ENCODE results near the gene RYR3.

Gene RYR3

DNA sequence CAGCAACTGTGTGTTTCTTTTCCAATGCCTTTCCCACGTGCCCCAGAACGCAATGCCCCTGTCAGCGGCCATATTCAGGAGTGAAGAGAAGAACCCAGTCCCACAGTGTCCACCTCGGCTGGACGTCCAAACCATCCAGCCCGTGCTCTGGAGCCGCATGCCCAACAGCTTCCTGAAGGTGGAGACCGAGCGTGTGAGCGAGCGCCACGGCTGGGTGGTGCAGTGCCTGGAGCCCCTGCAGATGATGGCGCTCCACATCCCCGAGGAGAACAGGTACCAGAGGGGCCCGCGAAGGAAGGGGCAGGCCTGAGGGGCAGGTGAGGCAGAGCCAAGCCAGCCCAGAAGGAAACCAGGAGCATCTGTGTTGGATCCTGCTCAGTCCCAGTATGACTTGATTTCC is 349.4 kb downstream of the RYR3 start:
- no peak for DNase-seq

DNA sequence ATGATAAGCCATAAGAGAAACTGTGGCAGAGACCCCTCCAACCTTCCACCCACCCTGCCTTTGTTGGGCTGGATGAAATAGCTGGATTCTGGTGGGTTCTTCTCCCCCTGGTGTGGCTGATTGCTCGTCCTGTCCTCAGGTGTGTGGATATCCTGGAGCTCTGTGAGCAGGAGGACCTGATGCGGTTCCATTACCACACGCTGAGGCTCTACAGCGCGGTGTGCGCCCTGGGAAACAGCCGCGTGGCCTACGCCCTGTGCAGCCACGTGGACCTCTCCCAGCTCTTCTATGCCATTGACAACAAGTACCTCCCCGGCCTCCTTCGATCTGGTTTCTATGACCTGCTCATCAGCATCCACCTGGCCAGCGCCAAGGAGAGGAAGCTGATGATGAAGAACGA is 351.2 kb downstream of the RYR3 start:
- DNase-seq: no peak

DNA sequence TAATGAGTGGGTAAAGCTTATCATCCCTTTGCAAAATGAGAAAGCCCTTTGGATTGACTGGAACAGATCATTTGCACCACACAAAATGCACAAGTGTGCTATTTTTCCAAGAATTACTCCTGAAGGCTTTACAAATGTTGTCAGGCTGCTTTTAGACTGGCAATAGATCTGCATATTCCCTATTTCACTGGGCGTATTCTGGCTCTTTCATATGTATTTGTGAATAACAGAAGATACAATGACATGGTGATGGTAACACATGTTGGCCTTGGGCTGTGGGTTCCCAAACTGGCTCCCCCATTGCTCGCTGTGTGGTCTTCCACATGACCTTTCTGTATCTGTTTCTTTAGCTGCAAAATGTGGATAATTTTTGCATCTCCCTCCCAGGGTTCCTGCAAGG is 354.2 kb downstream of the RYR3 start:
- DNase-seq: no peak

DNA sequence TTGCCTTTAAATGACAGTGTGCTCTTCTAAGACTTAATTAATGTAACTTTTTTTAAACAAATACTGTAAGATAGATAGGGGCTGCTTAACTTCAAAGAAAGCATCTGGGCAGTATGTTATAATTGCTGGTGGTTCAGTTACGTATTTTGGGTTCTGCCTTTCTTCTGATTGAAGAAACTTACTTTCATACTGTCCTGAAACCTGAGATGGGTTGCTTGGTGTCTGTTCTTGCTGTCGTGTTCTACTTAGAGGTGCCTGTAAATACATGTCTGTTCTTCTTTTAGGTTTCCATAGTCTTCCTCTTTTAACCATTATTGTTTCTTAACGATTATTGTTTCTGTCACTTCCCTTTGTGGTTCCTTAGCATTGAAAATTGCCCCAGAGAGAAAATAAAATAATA is 359.8 kb downstream of the RYR3 start:
- DNase-seq: no peak

DNA sequence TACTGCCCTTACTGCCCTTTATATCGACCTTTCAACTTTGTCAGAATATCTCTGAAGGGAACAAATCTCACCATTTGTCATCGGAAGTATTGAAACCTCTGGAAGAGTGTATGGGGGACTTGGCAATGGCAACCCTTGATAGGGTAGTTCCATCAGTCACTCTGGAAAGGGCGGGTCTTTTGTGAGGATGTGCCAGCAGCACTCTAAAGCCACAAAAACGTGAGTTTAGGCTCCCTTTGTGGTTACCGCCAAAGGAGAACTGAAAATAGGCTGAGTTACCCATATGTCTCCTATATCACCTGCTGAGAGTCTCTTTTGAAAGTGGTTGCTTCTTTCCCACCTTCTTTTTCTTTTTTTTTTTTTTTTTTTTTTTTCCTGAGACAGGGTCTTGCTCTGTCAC is 360.7 kb downstream of the RYR3 start:
- no peak for DNase-seq

DNA sequence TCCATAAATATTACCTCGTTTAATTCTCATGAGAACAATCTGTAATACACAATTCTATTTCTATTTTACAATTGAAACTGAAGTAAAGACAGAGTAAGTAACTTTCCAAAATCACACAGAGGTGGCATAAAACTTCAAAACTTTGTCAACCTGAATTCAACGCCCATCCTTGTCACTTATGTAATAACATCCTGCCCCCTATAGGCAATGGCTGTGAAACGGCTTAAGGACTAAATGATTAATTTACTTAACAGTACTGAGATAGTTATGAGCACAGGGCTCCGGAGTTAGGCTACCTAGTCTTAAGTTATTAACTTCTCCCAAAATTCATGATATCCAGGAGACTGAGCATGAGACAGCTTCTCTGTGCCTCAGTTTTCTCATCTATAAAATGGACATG is 364.5 kb downstream of the RYR3 start:
- peak; percentile 13 for DNase-seq

DNA sequence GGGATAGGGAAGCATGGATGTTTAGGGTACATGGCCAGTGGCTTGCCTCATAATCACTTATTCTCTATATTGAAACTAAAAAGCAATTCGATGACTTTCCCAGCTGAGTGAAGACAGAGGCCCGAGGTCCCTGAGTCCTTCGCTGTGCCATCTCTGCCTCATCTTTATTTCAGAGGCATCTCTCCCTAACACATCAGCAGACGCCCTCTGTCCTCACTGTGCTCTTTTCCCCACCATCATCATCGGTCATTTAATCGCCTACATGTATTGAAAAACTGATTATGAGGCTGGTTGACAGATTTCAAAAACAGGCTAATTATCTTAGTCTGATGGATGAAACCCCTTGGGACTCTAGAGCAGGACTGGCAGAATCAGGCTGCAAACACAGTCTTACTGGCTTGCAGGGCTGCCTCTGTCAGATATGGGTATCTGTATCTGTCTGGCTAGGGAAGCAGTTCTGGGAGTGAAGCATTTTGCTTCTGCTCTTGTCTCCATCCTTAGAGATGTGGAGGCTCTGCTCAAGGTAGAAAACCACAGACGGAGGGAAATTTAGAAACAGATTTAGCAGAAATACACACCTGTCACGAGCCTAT is 366.6 kb downstream of the RYR3 start:
- no peak for DNase-seq

DNA sequence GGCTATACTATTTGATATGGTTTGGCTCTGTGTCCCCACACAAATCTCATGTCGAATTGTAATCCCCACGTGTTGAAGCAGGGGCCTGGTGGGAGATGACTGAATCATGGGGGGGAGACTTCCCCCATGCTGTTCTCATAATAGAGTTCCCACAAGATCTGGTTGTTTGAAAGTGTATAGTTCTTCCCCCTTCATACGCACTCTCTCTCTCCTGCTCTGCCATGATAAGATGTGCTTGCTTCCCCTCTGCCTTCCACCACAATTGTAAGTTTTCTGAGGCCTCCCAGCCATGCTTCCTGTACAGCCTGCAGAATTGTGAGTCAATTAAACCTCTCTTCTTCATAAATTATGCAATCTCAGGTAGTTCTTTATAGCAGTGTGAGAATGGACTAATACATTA is 367.4 kb downstream of the RYR3 start:
- no peak for DNase-seq

DNA sequence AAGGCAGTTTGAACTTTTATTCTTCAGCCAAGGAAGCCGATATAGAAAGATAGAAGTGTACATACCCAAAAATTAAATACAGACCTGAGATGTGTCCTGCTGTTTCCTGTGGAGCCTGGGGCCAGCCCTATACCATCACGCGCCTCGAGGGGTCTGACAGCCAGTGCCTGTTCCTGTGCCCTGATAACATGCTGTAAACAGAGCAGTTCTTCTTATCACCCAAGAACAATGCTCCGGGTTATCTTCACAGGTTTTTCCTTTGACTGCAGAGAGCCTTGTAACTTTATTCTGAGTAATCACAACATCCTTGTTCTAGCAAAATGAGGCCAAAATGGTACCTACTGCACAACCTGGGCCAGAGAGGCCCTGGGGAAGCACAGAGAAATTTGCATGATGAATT is 367.8 kb downstream of the RYR3 start:
- DNase-seq: no peak

DNA sequence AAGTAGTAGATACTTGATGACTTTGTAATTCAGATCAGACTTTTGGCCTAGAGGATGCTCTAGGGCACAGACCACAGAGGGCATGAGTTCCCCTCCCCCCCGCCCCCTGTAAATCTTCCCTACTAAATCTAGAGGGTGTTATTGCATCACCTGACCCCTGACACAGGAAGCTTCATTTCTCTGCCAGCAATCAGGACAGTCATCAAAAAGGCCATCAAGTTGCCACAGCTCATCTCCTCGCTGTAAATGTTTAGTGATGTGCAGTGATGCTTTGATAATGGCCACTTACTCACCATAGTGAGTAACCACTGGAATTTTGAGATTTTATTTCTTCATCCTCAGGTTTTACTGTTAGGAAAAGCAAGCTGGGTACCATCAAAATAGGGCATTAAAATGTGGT is 368.3 kb downstream of the RYR3 start:
- no peak for DNase-seq

DNA sequence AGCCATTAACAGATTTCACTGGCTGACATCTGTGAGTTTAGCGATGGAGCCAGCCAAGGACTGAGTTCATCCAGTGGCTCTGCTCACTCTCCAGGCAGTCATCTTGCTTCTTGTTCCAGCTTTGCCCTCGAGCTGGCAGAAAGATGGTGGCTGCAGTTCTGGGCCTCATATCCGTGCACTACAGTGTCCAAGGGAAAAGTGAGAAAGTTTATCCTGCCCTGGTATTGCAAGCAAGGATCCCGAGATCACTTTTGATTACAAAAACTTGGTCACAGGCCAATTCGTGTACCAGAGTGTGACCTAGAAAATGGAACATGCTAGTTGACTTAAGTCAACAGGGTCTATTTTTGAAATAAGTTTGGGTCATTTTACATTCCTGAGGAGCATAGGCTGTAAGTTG is 369.6 kb downstream of the RYR3 start:
- no peak for DNase-seq

DNA sequence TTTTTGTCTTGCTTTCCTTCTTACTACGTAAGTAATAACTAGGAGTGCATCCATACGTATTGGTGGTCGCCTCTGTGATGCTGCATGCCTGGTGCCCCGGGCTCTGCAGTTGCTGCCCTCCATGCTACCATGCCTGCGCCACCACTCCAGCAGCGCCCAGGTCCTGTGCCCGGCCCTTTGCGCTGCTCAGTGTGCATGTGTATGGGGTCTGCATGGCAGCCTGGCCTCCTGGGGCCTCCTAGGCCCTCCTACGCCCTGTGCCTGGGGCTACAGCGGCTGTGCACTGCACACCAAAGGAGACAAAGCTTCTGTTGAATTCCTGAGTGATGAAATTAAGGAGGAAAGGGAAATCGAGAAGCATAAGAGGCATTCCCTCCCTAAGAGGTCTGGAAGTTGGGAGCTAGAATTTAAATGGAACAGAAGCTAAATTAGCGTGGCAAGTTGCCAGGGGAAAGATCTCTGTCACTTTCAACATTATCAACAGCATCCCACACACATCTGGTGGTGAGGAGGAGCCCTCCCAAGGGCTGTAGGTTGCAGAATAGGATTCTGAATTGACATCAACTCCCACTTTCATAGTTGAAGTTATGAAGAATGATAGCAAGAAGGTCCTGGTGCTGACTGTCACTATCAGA is 382.5 kb downstream of the RYR3 start:
- DNase-seq: no peak

DNA sequence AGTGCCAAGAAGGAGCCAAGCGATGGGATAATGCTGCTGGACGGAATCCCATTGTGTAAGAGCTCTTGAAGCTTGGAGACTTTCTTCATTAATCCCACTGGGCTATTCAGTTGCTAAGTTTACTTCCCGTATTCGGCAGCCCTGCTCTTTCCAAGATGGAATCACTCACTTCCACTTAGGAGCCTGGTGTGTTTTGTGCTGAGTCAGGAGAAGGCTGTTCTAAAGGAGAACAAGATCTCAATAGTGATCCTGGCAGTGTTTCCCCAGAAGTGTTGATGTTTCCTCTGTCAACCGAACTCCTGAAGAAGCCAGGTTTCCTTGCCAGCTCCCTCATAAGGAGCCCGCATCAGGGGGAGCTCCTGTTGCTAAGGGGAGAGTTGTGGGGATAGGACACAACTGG is 387.4 kb downstream of the RYR3 start:
- no peak for DNase-seq

DNA sequence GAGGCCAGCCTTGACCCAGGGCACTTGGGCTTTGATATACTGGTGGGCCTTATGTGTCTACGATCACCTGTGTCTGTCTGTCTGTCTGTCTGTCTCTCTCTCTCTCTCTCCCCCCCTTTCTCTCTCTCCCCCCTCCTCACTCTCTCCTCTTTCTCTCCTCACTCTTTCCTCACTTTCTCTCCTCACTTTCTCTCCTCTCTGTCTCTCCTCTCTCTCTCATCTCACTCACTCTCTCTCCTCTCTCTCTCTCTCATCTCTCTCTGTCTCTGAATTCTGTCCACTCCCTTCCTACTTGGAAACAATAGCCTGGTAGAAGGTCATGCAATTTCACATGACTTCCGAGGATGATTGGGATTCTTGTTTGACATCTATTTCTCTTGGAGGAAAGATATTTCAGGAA is 388.4 kb downstream of the RYR3 start:
- no peak for DNase-seq

DNA sequence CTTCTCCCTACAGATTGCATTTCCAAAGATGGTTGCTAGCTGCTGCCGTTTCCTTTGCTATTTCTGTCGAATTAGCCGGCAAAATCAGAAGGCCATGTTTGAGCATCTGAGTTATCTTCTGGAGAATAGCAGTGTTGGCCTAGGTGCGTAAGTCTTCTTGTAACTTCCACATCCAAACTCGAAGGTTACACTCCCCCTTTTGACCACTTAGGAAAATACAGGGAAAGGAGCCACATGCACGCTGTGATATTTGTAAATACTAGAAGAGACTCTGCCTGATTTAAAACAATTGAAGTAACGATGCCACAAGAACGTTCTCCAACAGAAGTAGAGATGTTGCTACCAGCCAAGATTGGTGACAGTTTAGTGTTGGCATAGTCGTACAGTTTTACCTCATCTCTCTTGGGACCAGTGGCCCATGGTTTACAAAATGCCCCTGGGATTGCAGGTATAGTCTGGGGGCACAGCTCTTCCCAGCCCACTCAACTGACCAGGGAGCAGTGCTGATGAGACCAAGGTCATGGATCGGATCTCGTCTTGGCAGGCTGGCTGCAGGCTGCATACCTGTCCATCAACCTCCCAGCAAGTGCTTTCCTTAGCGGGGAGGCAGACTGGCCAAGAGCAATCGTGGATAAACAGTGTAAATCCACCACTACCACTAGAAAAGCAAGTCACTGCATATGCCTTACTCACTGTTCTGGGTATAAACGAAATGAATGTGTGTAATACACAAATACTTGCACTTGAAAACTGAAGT is 389.1 kb downstream of the RYR3 start:
- DNase-seq: no peak

DNA sequence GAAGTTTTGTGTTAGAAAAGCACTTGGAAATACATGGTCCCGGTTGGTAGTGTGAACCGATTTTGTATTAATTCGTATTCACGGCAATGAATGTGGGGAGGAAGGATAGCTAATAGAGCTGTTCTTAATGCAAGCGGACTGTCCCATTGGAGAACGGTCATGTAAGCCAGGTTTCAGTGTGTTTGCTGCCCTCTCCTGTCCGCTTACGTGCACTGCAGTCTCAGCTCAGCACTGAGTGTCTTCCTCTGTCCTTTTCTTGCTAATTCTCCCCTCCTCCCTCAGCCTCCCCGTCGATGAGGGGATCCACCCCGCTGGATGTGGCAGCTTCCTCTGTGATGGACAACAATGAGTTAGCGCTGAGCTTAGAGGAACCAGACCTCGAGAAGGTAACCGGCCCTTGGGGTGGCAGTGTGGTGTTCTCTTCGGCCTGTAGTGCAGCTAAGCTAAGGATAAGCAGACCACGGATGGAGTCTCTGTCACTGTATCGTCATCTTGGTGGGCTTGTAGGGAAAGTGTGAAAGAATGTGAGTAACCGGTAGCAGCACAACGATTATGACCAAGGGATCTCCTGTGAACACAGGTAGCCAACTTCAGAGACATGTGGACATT is 390.0 kb downstream of the RYR3 start:
- DNase-seq: peak; percentile 56

DNA sequence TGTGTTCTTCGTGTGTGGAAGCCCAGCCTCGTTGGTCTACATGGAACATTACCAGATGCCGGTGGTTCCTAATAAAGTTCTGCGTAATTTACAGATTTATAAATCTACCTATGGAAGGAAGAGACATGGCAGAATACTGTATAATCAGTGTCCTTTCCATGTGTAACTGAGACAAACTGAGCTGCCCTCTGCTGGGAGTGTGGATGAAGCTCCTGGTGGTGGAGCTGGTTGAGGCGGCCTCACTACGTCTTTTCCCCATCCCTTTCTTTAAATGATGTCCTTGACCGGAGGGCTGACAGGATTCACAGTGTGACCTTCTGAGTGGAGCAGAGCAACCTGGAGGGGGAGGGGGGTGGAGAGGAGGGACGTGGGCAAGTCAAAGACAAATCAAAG is 390.5 kb downstream of the RYR3 start:
- DNase-seq: no peak

DNA sequence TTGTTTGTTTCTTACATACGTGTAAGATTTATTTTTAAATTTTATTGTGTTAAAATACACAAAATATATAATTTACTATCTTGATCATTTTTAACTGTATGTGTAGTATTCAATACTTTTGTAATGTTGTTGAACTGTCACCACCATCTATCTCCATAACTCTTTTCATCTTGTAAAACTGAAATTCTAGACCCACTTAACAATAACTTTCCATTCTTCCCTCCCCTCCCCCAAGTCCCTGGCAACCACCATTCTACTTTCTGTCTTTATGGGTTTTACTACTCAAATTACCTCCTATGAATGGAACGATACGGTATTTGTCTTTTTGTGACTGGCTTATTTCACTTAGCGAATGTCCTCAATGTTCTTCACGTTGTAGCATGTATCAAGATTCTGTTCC is 395.4 kb downstream of the RYR3 start:
- DNase-seq: no peak

DNA sequence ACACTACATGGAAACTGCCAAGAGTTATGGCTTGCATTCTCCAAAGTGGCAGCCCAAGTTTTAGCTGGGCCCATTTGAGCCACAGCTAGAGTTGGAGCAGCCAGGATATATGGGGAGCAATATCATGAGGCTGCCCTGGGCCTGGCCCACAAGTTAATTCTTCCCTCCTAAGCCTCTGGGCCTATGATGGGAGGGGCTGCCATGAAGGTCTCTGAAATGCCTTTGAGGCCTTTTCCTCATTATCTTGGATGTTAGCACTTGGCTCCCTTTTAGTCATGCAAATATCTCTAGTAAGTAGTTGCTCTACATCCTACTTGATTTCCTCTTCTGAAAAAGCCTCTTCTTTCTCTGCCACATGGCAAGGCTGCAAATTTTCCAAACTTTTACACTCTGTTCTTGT is 400.0 kb downstream of the RYR3 start:
- DNase-seq: no peak

DNA sequence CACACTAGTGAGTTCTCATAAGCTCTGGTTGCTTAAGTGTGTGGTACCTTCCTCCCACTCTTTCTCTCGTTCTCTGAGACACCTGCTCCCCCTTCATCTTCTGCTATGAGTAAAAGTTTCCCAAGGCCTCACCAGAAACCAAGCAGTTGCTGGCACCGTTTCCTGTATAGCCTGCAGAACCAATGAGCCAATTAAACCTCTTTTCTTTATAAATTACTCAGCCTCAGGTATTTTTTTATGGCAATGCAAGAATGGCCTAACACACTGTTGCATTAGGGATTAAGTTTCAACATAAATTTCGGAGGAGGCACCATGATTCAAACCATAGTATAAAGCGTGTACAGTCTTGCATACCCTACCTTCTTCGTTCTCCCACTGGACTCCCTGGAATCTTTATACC is 405.3 kb downstream of the RYR3 start:
- no peak for DNase-seq

DNA sequence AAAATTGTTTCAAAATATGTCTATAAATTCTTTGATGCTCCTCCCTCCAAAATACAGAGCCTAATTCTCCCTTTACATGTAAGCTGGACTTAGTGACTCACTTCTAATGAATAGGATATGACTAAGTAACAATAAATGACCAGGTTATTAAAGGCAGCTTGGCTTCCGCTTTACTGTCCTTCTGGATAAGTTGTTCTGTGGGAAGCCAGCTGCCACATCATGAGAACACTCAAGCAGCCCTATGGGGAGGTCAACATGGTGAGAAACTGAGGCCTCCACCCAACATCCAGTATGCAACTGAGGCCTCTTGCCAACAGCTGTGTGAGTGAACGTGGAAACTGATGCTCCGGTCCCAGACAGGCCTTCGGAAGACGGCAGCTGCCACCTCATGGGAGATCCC is 410.2 kb downstream of the RYR3 start:
- no peak for DNase-seq

DNA sequence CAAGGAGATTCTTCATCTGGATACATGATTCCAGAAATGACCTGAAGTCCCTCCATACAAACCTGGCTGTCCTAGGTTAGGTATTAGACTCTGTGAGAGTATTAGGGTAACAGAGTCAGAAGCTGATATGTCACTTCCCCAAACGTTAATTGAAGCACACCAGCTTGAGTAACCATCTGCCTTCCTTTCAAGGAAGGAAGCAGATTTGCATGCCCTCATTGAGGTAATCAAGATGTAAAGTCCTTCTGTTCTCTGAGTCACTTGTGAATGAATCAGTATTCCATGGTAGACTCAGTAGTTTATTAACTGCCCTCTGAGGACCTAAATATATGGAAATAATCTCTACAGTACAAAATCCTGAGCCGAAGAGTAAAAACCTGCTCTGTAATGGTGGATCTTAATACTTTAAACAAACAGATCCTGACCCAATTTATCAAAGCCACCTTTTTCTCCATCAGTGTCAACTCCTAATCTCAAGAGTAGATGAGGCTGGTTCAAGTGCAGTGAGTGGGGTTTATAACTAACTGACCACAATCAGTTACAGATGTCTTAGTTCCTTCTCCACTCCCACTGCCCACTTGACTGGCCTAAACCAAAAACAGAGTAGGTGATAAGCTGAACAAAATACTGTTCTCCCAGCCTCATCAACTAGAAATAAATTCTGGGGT is 411.4 kb downstream of the RYR3 start:
- DNase-seq: no peak

DNA sequence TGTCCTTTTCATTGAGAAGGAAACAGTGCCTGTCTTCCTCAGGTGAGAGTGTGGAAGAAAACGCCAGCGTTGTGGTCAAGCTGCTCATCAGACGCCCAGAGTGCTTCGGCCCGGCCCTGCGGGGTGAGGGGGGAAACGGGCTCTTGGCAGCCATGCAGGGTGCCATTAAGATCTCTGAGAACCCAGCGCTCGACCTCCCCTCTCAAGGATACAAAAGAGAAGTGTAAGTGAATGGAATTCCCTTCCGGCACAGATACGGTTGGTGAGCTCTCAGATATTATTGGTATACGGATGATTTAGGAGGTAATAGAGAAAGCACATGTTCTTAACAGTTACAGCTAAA is 411.9 kb downstream of the RYR3 start:
- DNase-seq: no peak

Measured in NCI-H1048 (cell line).